GM18502 (cell line): ENCODE data around the gene PPP1R14C.
"Not testable (repeated sequence)": the region's sequence is repeated elsewhere in the genome, so short reads cannot be mapped to it uniquely, and the experiment has no call there.

Experiments used
- ATAC-seq: cut with Tn5 transposase; IDR thresholded peaks from one replicate; pipeline ENCODE4 v1.9.1; 2021; ENCODE audit warnings: mild to moderate bottlenecking; ENCODE audit not compliant: unreplicated experiment, poor library complexity

PPP1R14C gene

DNA sequence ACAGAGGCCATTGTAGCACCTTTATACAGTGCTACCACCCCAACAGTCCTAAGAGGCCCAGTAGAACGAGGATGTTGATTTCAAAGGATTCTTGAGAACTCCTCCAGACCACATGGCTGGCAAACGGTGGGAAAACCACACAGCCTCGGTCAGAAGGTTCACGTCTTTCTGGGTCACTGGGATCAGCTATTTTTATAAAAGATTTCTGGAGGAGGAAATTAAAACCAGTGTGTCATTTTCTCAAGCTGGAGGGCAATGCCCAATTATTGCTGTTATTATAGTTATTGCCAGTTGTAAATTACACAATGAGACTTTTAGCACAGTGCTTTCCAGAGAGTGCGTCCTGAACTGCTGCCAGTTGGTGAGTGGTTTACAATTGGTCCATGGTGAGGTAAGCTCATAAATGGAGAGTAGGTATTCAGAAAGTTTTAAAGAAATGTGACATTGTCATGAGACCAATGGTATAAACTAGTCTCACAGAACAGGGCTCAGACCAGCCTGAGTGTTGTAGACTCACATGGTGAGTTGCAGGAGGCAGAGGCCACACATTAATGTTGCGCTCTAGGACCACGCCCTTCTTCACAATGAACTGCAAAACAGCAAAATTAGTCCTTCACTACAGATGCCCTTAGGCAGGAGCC, 8.4 kb upstream of the PPP1R14C start:
- no peak for ATAC-seq

DNA sequence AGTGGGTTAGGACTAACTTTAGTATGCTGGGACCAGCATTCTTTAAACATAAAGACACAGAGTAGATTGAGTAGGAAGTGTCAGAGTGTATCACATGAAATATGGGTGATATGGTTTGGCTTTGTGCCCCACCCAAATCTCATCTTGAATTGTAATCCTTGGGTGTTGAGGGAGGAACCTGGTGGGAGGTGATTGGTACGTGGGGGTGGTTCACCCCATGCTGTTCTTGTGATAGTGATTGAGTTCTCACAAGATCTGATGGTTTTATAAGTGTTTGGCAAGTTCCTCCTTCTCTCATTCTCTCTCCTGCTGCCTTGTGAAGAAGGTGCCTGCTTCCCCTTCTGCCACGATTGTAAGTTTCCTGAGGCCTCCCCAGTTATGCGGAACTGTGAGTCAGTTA, 5.1 kb upstream of the PPP1R14C start:
- ATAC-seq: not testable (repeated sequence)

DNA sequence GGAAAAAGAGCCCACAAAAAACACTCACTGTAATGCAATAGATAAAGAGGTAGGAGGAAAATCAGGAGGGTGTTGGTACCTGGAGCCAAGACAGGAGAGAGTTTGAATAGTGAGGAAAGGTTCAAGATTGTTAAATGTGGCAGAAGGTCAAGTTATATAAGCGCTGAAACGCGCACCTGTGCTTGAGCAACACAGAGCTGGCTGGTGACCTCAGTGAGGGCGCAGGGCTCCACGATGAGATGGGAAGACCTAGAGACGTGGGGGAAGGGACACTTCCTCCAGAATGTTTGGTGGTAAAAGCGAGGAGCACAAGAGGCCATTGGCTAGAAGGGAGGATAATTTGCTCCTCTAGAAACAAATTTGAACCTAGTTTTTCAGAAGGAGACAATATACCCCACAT, 4.2 kb upstream of the PPP1R14C start:
- no peak for ATAC-seq

DNA sequence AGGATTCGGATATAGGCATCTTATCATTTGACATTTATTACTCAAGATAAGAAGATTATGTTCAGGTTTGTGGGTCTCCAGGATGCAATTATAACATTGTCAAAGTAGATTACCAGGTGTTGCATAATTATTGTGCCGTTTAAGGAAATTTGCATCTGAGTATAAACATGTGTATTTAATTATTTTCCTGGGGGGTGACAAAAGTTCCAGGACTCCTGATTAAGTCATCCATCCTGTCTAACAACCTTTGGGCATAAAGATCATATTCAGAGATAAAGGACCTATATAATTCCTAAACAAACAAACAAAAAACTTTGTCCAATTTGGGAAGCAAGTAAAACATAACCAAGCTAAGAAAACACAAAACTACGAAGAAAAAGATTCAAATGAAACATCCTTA, 3.3 kb upstream of the PPP1R14C start:
- ATAC-seq: no peak

DNA sequence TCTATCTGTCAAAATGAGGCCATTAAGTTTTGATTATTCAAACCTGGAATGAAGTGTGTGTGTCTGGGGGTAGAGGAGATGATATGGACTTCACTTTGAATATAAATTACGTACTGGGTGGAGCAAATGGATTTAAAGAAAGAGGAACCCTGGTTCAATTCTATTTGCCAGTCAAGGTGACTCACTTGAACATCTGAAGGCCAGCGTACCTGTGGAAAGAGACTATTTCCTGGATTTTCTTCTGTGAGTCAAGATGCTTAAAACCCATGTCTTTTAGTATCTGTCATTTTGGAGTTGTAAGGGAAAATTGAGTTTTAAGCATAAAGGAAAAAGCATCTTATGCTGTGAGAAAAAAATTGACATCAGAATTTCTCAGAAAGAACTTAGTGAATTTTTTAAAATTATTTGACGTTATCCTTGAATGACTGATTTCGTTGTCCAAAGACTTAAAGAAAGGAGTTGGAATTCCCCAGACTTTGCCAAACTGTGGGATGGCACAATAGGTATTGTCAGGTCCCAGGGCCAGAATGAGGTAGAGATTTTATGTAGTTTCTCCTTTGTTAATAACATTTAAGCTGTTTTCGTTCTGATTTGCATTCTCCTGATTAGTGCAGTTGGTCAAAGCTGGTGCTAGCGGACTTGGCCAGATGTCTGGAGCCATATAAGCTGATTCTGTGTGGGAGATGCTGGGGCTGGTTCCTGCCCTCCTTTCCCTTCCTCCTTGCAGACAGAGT, 2.4 kb upstream of the PPP1R14C start:
- ATAC-seq: no peak

DNA sequence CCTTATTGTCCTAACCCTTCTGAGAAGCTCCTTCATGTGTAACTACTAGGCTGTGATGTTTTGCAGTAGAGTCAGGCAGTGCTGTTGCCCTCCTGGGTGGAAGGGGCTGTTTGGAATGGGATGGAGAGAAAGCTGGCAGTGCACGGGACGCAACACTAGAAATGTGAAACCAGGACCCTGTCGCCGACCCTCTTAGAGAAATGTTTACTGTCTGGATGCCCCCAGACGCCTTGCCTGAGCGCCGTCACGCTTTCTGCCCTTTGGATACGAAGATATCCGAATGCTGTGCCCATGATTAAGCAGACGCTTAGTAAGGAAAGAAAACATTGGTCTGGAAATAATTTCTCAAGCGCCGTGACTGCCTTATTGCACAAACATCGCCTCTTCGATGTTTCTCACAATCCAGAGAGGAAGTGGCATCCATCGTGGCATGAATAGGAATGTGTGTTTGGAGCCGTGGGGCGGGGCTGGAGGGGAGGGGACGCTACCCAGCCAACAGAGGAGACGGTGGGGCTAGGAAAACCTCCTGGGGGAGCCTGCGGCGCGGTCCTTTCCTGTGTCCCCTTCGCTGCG, 661 bp upstream of the PPP1R14C start:
- ATAC-seq: no peak

DNA sequence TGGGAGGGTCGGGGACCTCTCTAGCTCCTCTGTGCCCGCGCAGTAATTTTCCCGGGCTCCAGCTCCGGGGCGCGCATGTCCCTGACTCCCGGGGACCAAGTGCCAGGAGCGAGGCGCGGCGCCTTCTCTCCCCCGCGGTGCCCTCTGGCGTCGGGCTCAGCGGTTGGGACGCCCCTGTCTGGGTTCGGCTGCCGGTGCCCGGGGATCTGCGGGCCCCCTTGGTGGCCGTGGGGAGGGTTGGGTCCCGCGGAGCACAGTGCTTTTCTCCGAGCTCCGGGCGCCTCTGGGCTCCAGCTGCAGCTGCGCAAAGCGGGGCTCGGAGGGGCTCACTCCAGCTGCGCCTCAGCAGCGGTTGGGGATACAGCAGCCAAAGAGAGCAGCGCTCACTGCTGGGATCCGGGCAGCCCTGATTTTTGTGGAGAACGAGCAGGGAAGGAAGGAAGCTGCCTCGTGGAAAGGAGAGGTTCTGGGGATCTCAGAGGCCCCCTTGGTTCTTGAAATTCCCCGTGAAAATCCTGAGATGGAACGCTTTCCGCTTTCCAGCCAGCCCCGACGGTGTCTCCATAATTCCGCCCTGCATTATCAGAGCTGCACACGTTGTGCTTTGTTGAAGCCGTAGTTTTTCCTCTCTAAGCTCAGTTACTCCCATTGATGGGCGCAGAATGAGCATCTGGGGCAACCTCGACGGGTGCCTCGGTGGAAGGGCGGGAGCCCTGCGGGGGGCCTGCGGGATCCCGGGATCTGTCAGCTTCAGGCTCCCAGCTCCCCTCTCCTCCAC, 861 bp downstream of the PPP1R14C start:
- no peak for ATAC-seq

DNA sequence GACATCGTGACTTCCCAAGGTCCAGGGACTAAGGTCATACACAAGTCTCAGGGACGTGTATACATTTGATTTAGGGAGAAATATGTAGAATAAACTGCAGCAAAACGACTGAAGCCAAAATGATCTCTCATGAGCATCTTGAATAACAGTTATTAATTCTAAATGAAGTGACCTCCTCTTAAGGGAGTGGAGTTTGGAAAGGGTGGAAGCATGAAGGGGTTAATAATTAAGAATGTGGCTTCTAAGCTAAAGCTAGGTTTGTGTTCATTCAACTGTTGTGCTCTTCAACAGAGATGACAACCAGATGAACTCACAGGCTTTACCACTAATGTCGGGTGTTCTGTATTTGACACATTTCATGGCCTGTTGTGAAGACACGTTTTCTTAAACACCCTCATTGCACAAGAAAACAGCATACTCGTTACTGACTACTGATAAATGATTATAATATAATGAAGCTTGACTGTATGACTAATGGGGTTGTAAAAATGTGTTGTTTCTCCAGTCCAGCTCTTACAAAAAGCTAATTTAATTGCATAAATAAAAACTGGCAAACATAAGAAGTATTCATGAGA, 1.5 kb downstream of the PPP1R14C start:
- ATAC-seq: no peak

DNA sequence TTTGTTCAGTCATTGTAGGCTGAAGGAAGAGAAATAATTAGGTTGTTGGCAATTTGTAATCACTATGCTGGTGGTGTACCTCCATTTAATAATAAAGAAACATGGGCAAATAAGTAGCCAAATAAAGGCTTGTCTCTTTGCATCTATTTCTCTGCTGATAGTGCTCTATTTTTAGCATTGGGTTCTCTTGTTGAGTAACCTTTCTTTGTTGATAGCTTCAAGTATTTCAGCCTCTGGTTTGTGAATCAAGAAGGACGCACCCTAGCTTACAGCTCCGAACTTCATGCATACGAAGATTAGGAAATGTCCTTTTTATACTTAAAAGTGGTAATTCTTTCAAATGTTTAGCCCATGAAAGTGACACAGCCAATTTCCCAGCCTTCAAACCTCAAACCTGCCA, 2.6 kb downstream of the PPP1R14C start:
- no peak for ATAC-seq

DNA sequence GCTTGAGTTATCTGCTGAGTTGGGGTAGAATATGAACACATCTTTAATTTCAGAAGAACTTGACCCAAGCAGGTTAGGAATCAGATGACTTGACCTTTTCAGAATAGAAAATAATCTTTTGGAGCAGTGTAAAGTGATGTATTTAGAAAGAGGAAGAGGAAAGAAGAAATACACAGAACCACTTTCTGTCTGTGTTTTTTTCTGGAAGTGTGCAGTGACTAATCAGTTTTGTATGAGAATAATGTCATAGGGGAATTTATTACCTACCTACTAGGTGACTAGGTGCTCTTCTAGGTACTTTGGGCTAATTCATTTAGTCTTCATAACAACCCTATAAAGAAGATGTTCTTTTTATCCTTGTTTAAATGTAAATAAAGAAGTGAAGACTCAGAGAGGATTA, 3.0 kb downstream of the PPP1R14C start:
- no peak for ATAC-seq

DNA sequence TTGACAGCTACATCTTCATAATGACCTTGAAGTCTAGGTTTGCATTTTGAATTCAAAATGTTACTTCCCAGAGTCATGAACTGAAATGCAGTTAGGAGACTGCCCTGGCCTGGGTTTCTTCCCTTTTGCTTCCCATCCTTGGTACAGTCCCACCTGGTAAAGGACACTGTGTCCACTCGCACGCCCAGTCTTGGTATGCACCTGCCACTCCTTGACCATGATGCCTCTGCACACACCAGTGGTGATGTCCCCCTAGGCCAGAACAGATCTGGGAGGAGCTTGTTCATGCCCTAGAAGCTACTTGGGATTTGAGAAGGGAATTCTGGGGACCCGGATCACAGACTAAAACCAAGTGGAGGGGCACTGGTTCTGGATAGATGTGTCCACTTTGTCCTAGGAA, 3.6 kb downstream of the PPP1R14C start:
- no peak for ATAC-seq

DNA sequence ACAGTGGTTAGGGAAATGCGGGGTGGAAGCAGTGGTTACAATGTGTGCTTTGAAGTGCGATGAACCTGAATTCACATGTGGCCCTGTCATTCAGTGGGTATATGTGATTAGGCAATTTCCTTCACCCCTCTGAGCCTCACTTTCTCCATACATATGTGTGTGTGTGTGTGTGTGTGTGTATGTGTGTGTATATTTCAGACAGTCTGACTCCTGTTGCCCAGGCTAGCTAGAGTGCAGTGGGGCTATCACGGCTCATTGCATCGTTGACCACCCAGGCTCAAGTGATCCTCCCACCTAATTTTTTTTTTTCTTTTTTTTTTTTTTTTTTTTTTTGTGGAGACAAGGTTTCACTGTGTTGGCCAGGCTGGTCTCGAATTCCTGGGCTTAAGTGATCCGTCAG, 6.3 kb downstream of the PPP1R14C start:
- ATAC-seq: no peak

DNA sequence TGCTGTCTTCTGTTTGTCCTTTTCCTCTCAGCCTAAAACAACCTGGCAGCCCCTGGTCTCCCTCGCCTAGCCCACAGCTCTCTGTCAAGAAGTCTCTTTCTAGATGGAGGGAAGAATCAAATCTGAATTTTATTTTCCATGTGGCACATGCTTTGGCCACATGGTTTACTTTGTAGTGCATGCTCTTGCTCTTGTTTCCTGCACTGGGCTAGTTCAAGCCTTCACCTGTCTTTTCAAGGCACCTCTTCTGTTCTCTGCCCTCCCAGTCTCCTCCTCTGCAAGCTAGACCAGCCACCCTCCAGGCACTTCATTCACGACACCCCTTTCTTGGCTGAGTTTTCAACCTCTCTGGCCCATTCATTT, 7.6 kb downstream of the PPP1R14C start:
- ATAC-seq: no peak

DNA sequence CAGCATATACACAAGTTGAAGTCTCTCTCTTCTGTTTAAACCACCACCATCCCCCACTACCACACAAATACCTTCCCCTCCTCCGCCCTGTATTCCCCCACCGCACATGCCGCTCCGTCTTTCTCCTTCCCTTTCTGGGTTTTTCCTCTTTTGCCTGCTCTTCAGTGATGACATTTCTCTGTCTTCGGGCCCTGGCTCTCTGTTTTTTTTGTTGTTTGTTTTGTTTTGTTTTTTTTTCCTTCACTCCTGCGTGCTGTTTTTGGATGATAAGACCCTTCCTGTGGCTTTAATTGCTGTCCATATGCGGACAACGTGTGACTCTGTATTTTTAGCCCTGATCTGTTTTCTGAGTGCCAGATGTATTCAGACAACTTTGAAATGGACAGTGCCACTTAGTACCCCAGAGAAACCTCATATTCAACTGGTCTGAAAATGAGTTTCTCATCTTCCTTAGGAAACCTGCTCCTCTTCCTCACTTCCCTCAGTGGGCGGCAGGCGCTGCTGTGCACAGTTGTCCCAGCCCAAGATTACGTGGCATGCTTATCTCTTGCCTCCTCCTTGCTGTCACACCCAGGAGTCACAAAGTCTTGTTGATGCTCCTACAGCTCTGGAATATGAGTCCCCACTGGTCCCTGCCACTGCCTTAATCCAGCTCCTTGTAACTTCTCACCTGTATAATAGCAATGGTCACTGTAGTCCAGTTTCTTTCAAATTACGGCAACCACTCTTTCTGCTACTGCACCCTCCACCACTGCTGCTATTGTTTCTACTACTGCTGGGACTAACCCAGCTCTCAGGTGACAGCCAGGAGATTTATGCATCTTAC, 8.2 kb downstream of the PPP1R14C start:
- ATAC-seq: no peak

DNA sequence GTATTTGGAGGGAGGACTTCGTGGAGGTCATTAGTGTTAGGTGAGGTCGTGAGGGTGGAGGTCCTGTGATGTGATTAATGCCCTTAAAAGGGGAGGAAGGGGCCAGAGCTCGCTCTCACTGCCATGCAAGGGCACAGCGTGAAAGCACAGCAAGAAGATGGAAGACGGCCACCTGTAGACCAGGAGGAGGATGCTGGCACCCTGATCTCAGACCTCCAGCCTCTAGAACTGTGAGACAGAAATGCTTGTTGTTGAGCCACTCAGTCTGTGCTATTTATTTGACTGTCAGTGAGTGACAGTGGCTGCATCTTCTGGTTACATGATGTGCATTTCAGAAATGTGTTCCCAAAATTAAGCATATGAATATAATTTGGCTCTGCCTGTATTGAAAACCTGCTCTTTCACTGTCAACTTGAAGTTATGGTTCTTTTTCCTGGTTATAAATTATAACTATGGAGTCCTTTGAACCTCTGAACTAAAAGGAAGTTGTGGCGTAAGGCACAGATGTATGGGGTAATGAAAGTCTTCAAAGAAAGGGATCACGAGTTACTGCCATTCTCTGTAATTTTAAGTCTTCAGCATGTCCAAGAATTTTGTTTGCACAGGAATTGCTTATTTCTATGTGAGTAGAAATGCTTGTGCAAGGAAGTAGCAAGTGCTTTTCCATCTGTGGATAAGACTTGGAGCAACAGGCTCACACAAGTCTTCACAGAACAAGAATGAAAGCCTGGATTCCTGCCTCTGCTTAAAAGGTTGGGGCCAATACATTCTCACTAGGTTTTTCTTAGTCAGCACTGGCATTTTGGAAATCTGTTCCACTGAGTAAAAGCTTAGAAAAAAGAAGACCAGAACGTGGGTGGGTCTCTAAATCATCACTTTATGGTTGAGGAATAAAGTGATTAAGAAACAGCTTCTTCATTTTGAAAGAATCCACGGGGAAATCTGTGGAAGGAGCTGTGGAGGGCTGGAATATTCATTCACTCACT, 10.3 kb downstream of the PPP1R14C start:
- no peak for ATAC-seq

DNA sequence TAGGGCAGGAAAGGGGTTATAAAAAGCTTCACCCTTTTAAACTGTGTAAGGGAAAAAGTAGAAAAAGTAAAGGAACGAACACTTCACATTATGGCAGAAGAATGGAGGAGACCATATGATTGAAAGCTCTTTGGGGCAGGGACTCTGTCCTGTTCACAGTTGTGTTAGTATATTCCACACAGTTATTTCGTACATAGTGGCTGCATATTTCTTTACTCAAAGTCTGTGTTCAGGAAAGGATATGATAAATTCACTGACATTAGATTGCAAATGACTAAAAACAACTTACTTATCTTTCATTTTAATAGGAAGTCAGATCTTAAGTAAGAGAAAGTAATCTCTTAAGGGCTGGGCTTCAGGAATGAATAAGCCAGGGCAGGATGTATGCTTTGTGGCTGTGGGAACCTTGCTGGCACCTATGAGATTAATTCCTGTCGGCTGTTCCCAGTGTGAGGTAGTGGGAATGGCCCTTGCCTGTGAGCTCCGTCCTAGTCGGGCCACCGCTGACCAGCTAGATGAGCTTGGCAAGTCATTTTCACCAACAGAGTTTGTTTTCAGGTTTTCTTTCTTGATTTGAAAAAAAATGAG, 11.2 kb downstream of the PPP1R14C start:
- no peak for ATAC-seq

DNA sequence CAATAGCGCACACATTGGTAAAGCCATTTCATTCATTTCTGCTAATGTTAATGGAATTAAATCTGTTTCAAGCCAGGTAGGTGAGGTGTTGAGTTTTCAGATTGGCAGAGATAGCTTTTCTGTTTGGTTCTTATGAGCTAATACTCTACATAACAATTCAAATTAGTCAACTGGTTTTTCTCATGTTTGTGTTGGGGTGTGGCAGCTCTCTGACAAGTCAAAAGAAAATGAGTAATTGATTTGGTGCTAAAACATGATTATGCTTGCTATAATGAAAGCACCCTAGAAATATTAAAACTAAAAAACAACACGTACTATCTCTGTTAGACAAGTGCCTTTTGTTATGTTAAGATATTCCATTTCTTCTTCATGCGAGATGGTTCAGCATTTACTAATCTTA, 13.6 kb downstream of the PPP1R14C start:
- ATAC-seq: no peak

DNA sequence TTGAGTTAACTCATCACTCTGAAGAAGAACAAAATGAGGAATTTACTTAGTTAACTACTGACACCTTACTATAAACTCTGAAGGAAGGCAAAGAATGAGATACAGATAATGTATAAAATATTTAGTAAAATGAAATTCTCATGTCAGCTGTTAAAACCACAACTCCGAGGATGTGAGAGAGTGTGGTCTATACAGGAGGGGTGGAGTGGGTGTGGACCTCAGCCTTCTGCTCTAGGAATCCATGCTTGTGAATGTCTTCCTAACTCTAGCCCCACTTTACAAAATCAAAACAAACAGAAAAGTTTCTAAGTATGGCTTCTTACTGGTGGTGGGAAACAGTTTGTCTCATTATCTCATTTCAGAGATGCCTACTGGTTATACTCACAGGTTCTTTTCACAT, 14.2 kb downstream of the PPP1R14C start:
- ATAC-seq: no peak

DNA sequence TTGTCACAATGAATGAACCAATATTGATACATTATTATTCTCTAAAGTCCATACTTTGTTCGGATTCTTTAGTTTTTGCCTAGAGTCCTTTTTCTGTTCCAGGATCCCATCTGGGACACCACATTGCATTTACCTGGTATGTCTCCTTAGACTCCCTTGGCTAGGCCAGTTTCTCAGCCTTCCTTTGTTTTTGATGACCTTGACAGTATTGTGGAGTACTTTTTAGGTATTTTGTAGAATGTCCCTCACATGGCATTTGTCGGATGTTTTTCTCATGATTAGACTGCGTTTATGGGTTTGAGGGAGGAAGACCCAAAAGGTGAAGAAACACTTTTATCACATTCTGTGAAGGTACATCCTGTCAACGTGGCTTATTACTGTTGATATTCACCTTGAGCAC, 16.9 kb downstream of the PPP1R14C start:
- ATAC-seq: no peak
